Gastrocnemius medialis (tissue), 4 donors: Measurements from ENCODE around the gene SSBP2.

Source experiments
- POLR2A ChIP-seq, 2 donors: fragments of 450-650 bp; IDR thresholded peaks; one replicate each; pipeline ENCODE4 v1.6.1; 2017; ENCODE audit warnings: antibody characterized with exemption in 2 of 2, mild to moderate bottlenecking in 2 of 2, moderate library complexity in 2 of 2
- TF ChIP-seq, protein P1 (sequence below), 5 experiments: fragments of 450-650 bp in 3 of 5; fragments of 200-600 bp in 2 of 5; sonication (generic) in 2 of 5; IDR thresholded peaks in 4 of 5; conservative IDR thresholded peaks in 1 of 5; 1 replicate in 4 of 5; 2 replicates in 1 of 5; pipeline ENCODE4 v1.5.1; 2016 to 2019; ENCODE audit warnings: antibody characterized with exemption in 5 of 5, mild to moderate bottlenecking in 3 of 5, moderate library complexity in 3 of 5

DNA sequence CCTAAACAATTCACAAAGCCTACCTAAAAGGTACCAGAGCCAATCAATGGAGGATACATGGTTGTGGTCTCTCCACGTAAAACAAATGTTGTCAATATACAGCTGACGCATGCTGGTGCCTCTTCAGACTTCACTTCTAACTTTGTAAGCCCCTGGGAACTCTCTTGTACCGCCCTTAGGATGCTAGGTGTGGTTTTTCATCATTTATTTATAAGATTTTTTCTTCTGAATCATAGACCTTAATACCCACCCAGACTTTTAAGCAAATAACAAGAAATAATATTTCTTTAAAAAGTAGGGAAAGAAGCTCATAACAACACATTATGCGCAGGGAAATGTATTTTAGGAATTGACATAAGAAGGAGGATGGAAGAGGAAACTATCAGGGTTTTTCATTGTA, 33.0 kb downstream of the SSBP2 start:
- TF ChIP-seq, protein P1, sequence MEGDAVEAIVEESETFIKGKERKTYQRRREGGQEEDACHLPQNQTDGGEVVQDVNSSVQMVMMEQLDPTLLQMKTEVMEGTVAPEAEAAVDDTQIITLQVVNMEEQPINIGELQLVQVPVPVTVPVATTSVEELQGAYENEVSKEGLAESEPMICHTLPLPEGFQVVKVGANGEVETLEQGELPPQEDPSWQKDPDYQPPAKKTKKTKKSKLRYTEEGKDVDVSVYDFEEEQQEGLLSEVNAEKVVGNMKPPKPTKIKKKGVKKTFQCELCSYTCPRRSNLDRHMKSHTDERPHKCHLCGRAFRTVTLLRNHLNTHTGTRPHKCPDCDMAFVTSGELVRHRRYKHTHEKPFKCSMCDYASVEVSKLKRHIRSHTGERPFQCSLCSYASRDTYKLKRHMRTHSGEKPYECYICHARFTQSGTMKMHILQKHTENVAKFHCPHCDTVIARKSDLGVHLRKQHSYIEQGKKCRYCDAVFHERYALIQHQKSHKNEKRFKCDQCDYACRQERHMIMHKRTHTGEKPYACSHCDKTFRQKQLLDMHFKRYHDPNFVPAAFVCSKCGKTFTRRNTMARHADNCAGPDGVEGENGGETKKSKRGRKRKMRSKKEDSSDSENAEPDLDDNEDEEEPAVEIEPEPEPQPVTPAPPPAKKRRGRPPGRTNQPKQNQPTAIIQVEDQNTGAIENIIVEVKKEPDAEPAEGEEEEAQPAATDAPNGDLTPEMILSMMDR (IDR thresholded peaks at IDR 0.05 in 4 of 5, conservative IDR thresholded peaks at IDR 0.05 in 1 of 5), result no peak
- TF ChIP-seq POLR2A (IDR thresholded peaks at IDR 0.05), result no peak
